ENCODE measurements around the gene SLC25A22. TPM values are rescaled to one million over a fixed set of nuclear protein-coding genes. Genes with fewer than 3 reads are reported as not detected.
A peak's percentile ranks its signal among the peaks of the same experiment; 100 is the strongest.

Gene SLC25A22
- total RNA-seq, 1 experiment from 2014 or later: 38.1 TPM

- TF ChIP-seq EZH2 (IDR thresholded peaks at IDR 0.05; ENCODE audit: borderline replicate concordance, low read depth, low read length, poor library complexity, severe bottlenecking) (no peak), CTCF (conservative IDR thresholded peaks at IDR 0.05; ENCODE audit: low read depth, low read length) (no peak)
- intact Hi-C loops (cut with micrococcal nuclease; ENCODE audit: unreplicated experiment): no loop called here
- ChIA-PET POLR2A (ENCODE audit: low non-redundant PET) (no interaction called here), CTCF (no interaction called here)
- H3K4me1 ChIP-seq (ENCODE audit: insufficient read depth, low read length, poor library complexity, severe bottlenecking): peaks cover 12% of the 10 kb centered on the region
- peak overlapping the region; percentile 21 for H3K4me3 ChIP-seq (ENCODE audit: low read depth, low read length, poor library complexity, severe bottlenecking)
- BruUV-seq (replicated peaks): TSS peak; percentile 42
- DNase-seq (ENCODE audit: low spot score): peak; percentile 78
- H3K27me3 ChIP-seq (replicated peaks; ENCODE audit: insufficient read depth, low read depth, low read length, poor library complexity): no peaks in the 10 kb centered on the region
- H3K36me3 ChIP-seq (ENCODE audit: insufficient read depth, low read length, poor library complexity, severe bottlenecking): peaks cover 23% of the 10 kb centered on the region
- H3K9me3 ChIP-seq (ENCODE audit: low read depth, low read length, poor library complexity, severe bottlenecking): no peaks in the 10 kb centered on the region
- peak overlapping the region; percentile 63 for H3K27ac ChIP-seq (ENCODE audit: low read depth, low read length, poor library complexity, severe bottlenecking)
Observed at GRCh38 chr11:834371-835316, 36.6 kb upstream of the SLC25A22 start.

DNA sequence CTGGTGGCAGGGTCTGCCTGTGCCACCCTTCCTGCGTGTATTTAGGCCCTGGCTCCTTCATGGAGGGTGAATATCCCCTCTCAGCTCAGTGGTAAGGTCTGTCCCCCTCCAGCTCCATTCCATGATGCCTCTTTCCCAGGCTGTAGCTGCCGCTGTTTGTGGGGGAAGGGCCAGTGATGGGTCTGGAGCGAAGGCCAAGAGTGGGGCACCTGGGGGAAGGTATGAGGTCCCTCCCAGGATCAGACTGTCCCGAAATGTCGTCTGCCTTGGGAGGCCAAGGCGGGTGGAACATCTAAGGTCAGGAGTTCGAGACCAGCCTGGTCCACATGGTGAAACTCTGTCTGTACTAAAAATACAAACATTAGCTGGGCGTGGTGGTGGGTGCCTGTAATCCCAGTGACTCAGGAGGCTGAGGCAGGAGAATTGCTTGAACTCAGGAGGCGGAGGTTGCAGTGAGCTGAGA lies 35.8 kb upstream of the SLC25A22 start:
- intact Hi-C loops (cut with micrococcal nuclease; ENCODE audit: unreplicated experiment): no loop called here
- Histone ChIP-seq H3K9me3 (ENCODE audit: low read depth, low read length, poor library complexity, severe bottlenecking) (no peaks in the 10 kb centered on the region), H3K4me1 (ENCODE audit: insufficient read depth, low read length, poor library complexity, severe bottlenecking) (peaks cover 15% of the 10 kb centered on the region), H3K36me3 (ENCODE audit: insufficient read depth, low read length, poor library complexity, severe bottlenecking) (peaks cover 17% of the 10 kb centered on the region), H3K27ac (ENCODE audit: low read depth, low read length, poor library complexity, severe bottlenecking) (no peak overlapping the region), H3K4me3 (ENCODE audit: low read depth, low read length, poor library complexity, severe bottlenecking) (peak overlapping the region; percentile 69), H3K27me3 (replicated peaks; ENCODE audit: insufficient read depth, low read depth, low read length, poor library complexity) (no peaks in the 10 kb centered on the region)
- ChIA-PET CTCF (no interaction called here), POLR2A (ENCODE audit: low non-redundant PET) (no interaction called here)
- DNase-seq (ENCODE audit: low spot score): no peak
- no TSS peak for BruUV-seq (replicated peaks)
- TF ChIP-seq CTCF (conservative IDR thresholded peaks at IDR 0.05; ENCODE audit: low read depth, low read length) (no peak), EZH2 (IDR thresholded peaks at IDR 0.05; ENCODE audit: borderline replicate concordance, low read depth, low read length, poor library complexity, severe bottlenecking) (no peak)

DNA sequence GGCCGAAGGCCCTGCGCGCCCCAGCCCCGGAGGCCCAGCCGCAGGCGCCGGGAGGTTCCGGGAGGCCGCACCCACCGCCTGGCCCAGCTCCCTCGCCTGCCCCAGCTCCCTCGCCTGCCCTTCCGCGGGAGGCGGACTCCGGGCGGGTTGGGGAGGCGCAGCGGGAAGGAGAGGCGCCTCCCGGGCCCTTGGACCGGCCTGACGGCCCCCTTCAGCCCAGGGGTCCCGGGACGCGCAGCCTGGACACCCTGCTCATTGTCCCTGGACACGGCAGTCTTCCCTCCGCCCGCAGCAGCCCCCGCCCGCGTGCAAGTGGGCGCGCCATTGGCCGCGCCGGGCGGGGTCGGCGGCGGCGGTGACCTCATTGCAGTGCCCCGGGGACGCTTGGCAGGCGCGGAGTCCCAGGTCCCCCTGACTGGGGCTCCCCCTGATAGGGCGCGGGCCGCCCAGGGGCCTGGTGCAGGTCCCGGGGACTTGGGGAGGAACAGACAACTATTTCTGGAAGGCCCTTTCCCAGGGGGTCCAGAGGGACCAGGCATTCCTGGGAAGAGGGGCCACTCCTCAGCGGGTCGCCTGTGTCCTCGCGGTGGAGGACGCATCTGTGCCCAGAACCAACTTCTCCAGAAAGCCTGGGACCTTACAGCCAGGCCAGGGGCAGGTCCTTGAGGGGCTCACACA lies 35.2 kb upstream of the SLC25A22 start:
- POLR2A ChIA-PET (ENCODE audit: low non-redundant PET): no interaction called here
- TF ChIP-seq CTCF (conservative IDR thresholded peaks at IDR 0.05; ENCODE audit: low read depth, low read length) (no peak), EZH2 (IDR thresholded peaks at IDR 0.05; ENCODE audit: borderline replicate concordance, low read depth, low read length, poor library complexity, severe bottlenecking) (no peak)
- CTCF ChIA-PET: no interaction called here
- Histone ChIP-seq H3K27me3 (replicated peaks; ENCODE audit: insufficient read depth, low read depth, low read length, poor library complexity) (no peaks in the 10 kb centered on the region), H3K4me1 (ENCODE audit: insufficient read depth, low read length, poor library complexity, severe bottlenecking) (peaks cover 15% of the 10 kb centered on the region), H3K36me3 (ENCODE audit: insufficient read depth, low read length, poor library complexity, severe bottlenecking) (peaks cover 17% of the 10 kb centered on the region), H3K27ac (ENCODE audit: low read depth, low read length, poor library complexity, severe bottlenecking) (peak overlapping the region; percentile 75), H3K4me3 (ENCODE audit: low read depth, low read length, poor library complexity, severe bottlenecking) (peak overlapping the region; percentile 69), H3K9me3 (ENCODE audit: low read depth, low read length, poor library complexity, severe bottlenecking) (no peaks in the 10 kb centered on the region)
- intact Hi-C loops (cut with micrococcal nuclease; ENCODE audit: unreplicated experiment): no loop called here
- peak; percentile 45 for DNase-seq (ENCODE audit: low spot score)
- no TSS peak for BruUV-seq (replicated peaks)

All from A673 (cell line).